Choroid plexus epithelial cell (primary cell): ENCODE results near the gene FDCSP.
"Not testable (repeated sequence)": the region's sequence is repeated elsewhere in the genome, so short reads cannot be mapped to it uniquely, and the experiment has no call there.

Experiments
- DNase-seq: peaks from one replicate; pipeline ENCODE4 v3.0.0-alpha.2; 2010; ENCODE audit warnings: low read depth
- H3K4me3 ChIP-seq: 2 replicates; pipeline ENCODE4 v1.5.1; 2011; ENCODE audit warnings: low read depth, mild to moderate bottlenecking, control low read depth, low read length, moderate library complexity
- CTCF ChIP-seq: conservative IDR thresholded peaks from 2 replicates; pipeline ENCODE4 v1.5.1; 2011; ENCODE audit warnings: low read depth, mild to moderate bottlenecking, control low read depth, inconsistent platforms, low read length, moderate library complexity

The FDCSP gene

GRCh38 chr4:70196857-70197256 lies 29.1 kb upstream of the FDCSP start:
- no peak for TF ChIP-seq CTCF
- no peak overlapping the region for H3K4me3 ChIP-seq

GRCh38 chr4:70197842-70198241 lies 28.1 kb upstream of the FDCSP start:
- no peak for TF ChIP-seq CTCF
- H3K4me3 ChIP-seq, result no peak overlapping the region
- no peak for DNase-seq

More at GRCh38 chr4:70196857-70197256, 29.1 kb upstream of the FDCSP start:
- no peak for DNase-seq

- TF ChIP-seq CTCF, result no peak
- DNase-seq, result no peak
- no peak overlapping the region for H3K4me3 ChIP-seq
Measured at GRCh38 chr4:70203601-70204000, 22.3 kb upstream of the FDCSP start.

- not testable (repeated sequence) for H3K4me3 ChIP-seq, DNase-seq
Measured at GRCh38 chr4:70212752-70213151, 13.2 kb upstream of the FDCSP start.

GRCh38 chr4:70216109-70216508 lies 9.8 kb upstream of the FDCSP start:
- not testable (repeated sequence) for DNase-seq, H3K4me3 ChIP-seq

- H3K4me3 ChIP-seq, DNase-seq: not testable (repeated sequence)
Measured at GRCh38 chr4:70216550-70216949, 9.4 kb upstream of the FDCSP start.

- H3K4me3 ChIP-seq, DNase-seq: not testable (repeated sequence)
Measured at GRCh38 chr4:70221389-70221788, 4.5 kb upstream of the FDCSP start.

GRCh38 chr4:70221818-70222217 lies 4.1 kb upstream of the FDCSP start:
- DNase-seq, H3K4me3 ChIP-seq: not testable (repeated sequence)

GRCh38 chr4:70236125-70236524 lies 10.2 kb downstream of the FDCSP start:
- no peak overlapping the region for H3K4me3 ChIP-seq
- DNase-seq, result peak; percentile 24
- no peak for TF ChIP-seq CTCF

- no peak for DNase-seq
- no peak overlapping the region for H3K4me3 ChIP-seq
- TF ChIP-seq CTCF, result no peak
Measured at GRCh38 chr4:70239131-70239883, 13.4 kb downstream of the FDCSP start.
